GF-D8 (cell line): Measurements from ENCODE around the gene SEC14L2.
A peak's percentile ranks its signal among the peaks of the same experiment; 100 is the strongest.
"Not testable (repeated sequence)": the region's sequence is repeated elsewhere in the genome, so short reads cannot be mapped to it uniquely, and the experiment has no call there.

Experiments
- DNase-seq: peaks from one replicate; lab custom pipeline; 2025; lab: John Stamatoyannopoulos, UW

SEC14L2 gene

DNA sequence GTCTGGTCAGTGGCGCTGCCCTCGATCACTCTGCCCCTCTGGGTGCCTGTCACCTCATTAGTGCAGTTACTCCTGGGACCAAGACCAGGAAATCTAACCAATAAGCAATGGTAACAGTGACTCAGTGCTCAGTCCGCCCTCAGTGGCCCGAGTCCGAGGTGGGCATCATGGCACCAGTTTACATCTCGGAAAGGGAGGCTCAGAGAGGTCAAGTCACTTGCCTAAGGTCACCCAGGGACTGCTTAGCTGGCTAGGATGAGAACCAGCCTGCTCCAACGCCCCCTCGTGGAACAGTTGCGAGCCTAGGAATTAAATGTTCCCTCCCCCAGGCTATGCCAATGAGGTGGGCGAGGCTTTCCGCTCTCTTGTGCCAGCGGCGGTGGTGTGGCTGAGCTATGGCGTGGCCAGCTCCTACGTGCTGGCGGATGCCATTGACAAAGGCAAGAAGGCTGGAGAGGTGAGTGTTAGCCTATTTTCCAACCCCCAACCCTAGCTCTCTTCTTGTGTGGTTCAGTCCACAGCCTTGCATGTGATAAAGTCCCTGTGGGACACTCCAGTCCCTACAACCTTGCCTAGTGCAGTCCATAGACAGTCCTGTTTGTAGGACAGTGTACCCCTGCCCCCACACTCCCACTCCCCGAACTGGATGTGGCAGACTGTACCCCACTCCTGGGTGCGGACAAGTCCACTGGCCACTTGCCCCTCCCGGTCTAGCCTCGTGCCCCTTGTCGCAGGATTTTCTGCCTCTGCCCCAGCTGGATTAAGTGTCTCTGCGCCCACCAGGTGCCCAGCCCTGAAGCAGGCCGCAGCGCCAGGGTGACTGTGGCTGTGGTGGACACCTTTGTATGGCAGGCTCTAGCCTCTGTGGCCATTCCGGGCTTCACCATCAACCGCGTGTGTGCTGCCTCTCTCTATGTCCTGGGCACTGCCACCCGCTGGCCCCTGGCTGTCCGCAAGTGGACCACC, 29.9 kb downstream of the SEC14L2 start:
- DNase-seq: peak; percentile 62

DNA sequence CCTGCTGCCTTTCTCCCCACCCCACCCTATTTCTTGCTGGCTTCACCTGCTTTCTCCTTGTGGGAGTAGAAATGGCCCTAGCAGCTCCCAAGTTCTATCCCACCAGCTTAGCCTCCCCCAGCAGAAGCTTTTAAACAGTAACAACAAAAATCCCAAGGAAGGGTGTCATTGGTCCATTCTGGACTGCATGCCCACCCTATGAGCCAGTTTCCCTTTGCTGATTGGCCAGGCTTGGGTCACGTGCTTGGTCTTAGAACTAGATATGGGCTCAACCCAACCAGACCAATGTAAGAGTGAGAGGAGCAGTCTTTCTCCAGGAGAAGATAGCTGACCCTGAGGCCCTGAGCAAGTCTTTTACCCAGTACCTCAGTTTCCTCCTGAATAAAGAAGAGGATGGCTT, 31.1 kb downstream of the SEC14L2 start:
- no peak for DNase-seq

DNA sequence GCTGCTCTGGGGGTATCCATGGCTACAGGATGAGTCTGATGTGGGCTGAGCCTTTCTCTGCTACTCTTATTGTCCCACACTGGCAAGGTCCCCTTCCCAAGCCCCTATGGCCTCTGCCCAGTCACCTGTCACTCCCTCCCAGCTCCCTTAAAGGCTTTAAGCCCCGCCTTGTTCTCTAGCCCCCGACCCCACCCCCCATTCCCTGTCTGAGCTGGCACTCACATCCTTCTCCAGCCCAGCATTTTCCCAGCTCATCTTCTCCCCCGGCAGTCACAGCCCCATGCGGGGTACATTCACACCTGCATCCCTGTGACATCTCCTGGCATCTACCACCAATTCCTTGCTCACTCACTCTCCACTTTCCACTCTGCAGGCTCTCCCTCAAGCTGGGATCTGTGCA, 33.1 kb downstream of the SEC14L2 start:
- no peak for DNase-seq

DNA sequence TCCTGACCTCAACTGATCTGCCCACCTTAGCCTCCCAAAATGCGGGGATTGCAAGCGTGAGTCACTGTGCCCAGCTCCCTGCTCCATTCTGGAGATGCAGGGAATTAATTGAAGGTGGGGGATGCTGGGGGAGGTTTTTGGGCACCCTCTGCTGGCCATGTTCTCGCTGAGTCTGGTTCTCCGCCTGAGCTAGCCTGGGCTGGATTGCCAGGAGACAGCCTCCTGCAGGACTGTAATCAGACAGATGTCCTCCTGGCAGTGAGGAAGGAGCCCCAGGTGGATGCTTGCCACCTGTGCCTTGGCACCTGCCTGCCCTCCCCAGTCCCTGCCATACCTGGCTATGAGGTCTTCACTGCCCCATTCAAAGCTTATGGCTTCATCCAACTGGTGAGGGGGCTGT, 34.1 kb downstream of the SEC14L2 start:
- no peak for DNase-seq

DNA sequence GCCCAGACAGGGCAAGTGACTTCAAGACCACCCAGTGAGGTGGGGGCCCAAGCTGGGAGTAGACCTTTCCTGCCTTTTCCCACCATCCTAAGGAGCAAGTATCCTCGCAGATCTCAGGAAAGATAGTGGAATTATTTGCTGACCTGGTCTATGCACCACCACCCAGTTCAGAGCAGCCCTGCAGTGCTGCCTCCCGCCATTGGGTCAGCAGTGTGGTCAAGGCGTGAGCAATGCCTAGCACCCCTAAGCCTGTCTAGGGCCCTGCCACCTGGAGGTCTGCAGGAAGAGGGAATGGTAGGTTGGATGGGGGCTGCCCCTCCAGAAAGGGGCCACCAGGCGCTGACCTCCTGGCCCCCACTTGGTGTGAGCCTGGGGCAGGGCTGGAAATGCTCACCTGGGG, 35.3 kb downstream of the SEC14L2 start:
- no peak for DNase-seq

DNA sequence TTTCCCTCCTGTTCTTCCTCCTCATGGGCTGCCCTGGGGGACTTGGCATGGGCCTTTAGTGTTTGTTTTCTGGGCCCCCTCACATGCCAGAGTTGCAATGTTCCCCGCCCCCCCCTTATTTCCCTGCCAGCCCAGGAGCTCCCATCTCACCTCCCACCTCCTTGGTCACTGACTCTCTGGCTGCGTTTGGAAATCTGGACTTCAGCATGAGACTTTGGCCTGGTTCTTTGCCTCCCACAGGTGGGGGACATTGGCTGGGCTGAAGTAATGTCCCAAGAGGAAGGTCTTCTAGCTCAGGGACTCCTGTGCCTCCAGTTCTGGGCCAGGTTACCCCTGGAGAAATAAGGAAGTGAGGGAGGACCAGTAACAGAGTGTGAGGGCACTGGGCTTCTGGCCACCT, 35.7 kb downstream of the SEC14L2 start:
- no peak for DNase-seq

DNA sequence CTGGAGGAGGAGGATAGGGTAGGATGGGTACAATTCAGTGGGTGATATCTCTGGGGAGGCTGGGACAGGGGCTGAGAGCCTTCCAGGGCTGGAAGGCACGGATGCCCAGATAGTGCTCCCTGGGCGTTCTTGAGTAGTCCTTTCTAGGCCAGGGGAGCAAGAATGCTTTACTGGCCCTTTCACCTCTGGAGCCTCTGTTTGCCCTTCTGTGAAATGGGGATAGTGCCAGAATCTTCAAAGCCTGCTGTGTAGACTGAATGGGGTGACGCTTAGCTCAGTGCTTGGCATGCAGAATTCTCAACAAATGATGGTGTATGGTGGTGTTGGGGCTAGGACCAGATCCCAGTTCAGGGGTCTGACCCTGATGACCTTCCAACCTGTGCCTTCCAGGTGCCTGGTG, 36.4 kb downstream of the SEC14L2 start:
- DNase-seq: no peak

DNA sequence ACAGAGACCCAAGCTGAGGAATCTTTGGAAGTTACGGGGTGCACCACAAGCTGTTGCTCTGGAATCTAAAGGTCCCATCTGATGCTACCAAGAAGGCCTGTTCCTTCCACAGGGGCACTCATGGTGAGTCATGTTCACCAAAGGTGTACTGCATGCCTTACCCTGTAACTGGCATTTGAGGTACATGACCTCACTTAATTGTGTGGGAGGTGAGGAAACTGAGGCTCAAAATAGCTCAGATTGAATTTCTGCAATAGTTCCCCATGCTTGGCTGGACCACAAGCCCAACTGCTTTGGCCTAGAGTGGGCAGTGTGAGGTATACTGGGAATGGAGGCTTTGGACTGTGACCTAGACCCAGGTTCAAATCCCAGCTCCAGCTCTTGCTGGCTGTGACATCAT, 37.0 kb downstream of the SEC14L2 start:
- DNase-seq: no peak

DNA sequence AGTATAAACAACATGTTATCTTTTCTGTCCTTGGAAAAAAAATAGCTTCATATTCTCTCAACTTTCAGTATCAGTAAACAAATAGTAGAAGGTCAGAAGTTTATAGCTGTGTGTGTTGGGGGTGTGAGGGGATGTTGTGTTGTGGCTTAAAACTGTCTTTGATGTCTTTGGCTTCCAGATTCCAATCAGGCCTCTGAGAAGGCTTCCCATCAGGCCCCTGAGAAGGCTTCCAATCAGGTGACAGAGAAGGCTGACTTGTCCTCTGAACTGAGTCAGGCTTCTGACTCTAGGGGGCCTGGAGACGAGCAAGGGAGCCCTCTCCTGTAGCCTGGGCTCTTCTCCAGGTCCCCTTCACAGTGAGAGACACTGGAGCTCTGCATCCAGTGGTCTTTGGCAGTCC, 38.0 kb downstream of the SEC14L2 start:
- no peak for DNase-seq

DNA sequence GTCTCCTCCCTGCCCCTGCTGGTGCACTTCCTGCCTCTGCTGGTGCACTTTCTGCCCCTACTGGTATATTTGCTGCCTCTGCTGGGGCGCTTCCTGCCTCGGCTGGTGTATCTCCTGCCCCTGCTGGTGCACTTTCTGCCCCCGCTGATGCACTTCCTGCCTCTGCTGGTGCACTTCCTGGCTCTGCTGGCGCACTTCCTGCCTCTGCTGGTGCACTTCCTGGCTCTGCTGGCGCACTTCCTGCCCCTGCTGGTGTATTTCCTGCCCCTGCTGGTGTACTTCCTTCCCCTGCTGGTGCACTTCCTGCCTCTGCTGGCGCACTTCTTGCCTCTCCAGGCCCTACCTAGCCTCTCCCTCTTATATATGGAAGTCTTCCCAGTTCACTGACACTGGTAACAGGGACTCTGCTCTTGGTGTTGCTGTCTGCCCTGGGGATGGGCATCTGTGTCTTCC, 38.9 kb downstream of the SEC14L2 start:
- peak; percentile 39 for DNase-seq

DNA sequence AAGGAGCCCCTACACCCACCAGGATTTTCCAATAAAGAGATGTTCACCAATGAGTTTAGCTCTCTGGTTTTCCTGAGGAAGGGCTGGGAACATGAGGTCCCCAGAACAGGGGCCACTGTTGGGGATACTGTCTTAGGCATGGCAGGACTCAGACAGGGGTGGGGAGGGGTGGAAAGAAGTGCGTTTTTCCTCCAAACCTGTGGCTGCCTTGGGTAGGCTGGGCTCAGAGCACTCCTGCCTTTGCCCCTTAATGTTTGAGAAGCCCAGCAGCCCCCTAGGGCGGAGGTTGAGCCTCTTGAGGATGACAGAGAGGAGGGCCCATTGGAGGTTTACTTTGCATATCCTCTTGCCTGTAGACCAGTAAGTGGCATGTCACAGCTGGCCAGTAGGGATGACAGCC, 39.4 kb downstream of the SEC14L2 start:
- DNase-seq: no peak

DNA sequence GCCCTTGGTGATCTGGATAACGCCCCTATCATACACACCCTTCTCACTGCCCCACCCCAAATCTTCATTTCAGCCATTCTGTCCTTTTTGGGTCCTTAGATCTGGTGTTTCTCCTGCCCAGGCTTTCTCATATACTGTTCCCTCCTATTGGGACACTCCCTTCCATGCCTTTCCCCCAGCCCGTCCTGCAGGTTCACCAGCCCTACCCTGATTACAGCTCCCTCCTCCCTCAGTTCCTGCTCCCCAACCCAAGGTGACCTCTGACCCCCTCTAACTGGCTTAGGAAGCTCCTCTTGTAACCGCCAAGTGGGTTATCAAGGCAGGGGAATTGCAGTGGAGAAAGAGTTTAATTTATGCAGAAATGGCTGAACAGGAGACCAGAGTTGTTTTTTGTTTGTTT, 41.7 kb downstream of the SEC14L2 start:
- no peak for DNase-seq

DNA sequence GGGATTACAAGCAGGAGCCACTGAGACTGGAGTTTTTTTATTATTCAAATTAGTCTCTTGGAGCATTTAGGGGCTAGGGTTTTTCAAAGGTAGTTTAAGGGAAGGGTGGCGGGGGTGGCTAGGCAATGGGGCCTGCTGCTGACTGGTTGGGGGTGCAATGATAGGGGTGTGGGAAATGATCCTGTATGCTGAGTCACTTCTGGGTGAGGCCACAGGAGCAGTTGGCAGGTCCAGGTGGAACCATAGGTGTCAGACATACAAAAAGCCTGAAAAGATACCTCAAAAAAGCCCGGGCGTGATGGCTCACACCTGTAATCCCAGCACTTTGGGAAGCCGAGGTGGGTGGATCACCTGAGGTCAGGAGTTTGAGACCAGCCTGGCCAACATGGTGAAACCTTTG, 42.4 kb downstream of the SEC14L2 start:
- DNase-seq: no peak

DNA sequence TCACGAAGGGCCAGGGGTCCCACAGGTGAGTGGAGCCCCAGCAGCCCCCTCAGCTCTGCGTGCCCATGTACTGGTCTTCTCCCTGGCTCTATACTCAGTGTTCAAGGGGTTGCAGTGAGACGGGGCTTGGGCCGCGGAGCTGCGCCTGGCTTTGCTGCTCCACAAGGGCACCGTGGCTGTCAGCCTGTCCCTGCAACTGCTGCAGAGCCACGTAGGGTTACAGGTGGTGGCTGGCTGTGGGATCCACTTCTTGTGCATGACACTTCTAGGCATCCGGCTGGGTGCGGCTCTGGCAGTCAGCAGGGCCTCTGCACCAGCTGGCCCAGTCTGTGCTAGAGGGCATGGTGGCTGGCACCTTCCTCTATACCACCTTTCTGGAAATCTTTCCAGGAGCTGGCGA, 43.0 kb downstream of the SEC14L2 start:
- DNase-seq: no peak

DNA sequence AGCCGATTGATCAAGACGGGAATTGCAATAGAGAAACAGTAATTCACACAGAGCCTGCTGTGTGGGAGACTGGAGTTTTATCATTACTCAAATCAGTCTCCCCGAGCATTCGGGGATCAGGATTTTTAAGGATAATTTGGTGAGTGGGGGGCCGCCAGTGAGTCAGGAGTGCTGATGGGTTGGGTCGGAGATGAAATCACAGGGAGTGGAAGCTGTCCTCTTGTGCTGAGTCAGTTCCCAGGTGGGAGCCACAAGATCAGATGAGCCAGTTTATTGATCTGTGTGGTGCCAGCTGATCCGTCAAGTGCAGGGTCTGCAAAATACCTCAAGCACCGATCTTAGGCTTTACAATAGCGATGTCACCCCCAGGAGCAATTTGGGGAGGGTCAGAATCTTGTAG, 44.3 kb downstream of the SEC14L2 start:
- DNase-seq: no peak

DNA sequence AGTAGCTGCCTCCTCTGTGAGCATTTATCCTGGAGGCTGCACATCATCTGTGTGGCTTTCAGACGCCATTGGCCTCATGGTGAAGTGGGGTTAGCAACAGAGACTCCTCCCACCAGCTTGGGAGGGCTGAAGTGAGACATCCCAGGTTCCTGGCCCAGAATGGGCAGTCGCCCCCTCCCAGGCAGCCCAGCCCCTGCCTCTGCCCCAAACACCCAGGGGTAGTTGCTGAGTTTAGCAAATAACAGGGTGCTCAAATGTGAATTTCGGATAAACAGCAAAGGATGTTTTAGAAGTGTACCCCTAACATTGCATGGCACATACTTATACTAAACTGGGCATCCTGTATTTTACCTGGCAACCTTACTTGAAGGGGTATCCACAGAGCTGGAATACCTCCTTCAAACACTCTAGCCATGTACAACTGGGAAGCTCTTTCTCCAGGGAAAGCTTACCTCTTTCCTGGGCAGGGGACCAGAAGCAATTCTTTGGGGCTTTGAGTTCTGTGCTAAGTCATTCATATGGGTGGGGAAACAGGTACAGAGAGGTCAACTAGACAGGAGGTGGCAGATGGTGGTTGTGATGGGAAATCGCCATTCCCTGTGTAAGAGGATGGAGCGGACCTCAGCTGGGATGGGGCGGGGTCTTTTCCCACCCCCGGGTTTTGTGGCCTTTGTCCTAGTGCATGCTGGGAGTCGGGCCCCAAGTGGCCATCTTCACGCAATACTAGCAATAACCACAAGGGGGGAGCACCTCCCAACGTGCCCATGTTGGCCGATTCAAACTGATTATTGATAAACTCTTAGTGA, 48.0 kb downstream of the SEC14L2 start:
- no peak for DNase-seq

DNA sequence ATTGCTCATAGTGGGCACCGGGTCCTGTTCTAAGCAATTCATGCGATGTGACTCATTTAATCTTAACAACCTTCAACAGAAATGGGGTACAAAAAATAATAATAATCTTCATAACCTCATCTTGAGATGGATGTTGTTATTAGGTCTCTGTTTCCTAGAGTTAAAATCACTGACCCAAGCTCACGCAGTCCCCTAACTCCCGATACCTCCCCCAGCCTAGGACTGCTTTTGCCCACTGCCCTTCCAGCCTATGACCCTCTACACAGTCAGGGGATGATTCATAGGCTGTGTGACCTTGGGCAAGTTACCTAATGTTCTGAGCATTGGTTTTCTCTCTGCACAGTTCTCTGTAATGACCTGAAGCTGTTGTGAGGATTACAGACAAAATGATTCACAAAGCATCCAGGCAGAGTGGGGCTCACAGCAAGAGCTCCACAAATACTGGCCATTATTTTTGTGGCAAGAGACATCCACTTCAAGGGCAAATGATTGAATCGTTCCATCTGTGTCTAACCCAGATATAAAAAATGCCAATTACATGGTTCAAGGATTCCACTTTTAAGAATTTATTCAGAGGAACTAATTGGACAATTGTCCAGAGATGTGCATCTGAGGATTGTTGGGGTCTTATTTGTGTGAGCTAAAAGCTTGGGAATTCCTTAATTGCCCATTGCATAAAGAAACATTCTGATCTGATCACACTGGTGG, 48.8 kb downstream of the SEC14L2 start:
- DNase-seq: no peak

DNA sequence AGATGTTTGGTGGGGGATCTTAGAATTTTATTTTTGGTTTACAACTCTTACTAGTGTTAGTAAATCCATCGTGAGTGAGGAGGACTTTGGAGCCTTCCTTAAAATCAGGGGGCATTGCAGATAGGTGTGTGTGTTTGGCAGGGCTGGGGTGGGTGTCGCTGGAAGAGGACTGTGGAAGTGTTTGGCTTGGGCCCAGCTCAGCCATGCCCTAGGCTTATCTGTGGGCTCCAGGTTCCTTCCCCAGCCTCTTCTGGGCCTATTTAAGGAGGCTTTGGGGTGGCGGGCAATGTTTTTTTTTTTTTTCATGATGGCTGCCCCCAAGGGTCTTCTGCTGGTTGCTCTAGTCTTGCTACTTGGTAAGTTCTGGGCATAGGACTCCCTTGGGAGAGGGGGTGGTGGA, 50.8 kb downstream of the SEC14L2 start:
- no peak for DNase-seq

DNA sequence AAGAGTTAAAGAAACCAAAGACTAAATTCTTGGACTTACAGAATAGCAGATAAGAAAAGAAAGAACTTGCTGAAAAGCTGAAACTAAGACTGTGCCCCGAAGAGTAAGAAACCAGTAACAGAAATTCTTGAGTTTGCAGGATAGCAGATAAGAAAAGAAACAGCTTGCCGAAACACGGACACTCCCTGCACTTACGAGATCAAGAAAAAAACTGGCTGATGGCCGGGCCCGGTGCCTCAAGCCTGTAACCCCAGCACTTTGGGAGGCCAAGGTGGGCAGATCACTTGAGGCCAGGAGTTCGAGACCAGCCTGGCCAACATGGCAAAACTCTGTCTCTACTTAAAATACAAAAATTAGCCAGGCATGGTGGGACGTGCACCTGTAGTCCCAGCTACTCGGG, 54.7 kb downstream of the SEC14L2 start:
- not testable (repeated sequence) for DNase-seq

DNA sequence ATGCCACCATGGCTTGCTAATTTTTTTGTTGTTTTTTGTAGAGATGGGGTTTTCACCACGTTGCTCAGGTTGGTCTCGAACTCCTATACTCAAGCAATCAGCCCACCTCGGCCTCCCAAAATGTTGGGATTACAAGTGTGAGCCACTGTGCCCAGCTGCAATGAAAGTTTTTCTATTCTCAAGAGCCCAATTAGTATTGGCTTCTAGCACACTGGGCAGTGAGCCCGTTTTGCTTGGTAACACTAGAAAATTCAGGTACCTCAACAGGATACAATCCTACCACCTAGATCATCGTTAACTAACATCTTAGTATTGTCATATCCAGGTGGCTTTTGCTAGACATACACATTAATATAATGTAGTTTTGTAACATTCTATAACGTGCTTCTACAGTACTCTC, 56.0 kb downstream of the SEC14L2 start:
- no peak for DNase-seq

DNA sequence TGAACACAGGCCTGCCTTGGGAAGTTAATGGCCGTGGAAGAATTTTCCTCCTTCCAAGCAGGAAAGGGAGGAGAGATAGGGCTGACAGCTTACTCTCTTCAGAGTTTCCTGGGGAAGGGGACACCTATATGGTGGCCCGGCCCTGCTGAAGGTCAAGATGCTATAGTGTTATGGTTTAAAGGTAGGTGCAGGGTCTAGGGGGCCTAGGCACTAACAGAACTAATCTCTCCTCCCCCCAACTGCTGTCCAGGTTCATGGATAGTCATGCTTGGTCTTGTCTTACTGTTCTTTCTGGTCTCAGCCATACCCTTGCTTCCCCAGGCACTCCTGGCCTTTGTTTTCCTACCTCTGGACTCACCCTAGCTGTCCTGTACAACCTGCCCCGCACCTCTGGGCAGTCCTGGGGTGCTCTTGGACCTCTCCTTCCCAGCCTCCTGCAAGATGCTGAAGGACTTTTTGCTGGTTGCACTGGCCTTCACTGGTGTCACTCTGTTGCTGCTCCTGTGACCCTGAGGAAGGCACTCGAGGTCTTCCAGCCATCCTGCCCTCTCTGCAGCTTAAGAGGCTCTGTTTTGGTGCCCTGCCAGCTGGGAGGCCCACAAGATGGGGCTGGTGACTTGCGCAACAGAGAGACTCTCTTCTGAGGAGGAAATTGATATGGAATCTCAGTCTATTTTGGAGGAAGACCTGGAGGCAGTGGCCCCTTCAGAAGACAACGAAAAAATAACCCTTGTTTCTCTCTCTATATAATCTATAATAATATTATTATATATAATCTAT, 57.1 kb downstream of the SEC14L2 start:
- DNase-seq: peak; percentile 14
